ENCODE data around the gene UTP14A. TPM values are rescaled to one million over a fixed set of nuclear protein-coding genes. Genes with fewer than 3 reads are reported as not detected.

Gene UTP14A
- total RNA-seq, 1 donor from 2014 or later, result 9.8 TPM

GRCh38 chrX:129931411-129932015 is 25.5 kb downstream of the UTP14A start:
- Mint-ChIP-seq H3K36me3 (ENCODE audit: unreplicated experiment) (no peaks in the 10 kb centered on the region), H3K4me1 (ENCODE audit: low read depth, unreplicated experiment) (peaks cover 3% of the 10 kb centered on the region), H3K27ac (ENCODE audit: unreplicated experiment) (peak overlapping the region; percentile 95), H3K27me3 (ENCODE audit: unreplicated experiment) (peaks cover 5% of the 10 kb centered on the region), H3K9me3 (ENCODE audit: unreplicated experiment) (peaks cover 5% of the 10 kb centered on the region), H3K4me3 (ENCODE audit: unreplicated experiment) (peak overlapping the region; percentile 96)
- DNase-seq, result peak; percentile 90
- TF ChIP-seq, protein P1, sequence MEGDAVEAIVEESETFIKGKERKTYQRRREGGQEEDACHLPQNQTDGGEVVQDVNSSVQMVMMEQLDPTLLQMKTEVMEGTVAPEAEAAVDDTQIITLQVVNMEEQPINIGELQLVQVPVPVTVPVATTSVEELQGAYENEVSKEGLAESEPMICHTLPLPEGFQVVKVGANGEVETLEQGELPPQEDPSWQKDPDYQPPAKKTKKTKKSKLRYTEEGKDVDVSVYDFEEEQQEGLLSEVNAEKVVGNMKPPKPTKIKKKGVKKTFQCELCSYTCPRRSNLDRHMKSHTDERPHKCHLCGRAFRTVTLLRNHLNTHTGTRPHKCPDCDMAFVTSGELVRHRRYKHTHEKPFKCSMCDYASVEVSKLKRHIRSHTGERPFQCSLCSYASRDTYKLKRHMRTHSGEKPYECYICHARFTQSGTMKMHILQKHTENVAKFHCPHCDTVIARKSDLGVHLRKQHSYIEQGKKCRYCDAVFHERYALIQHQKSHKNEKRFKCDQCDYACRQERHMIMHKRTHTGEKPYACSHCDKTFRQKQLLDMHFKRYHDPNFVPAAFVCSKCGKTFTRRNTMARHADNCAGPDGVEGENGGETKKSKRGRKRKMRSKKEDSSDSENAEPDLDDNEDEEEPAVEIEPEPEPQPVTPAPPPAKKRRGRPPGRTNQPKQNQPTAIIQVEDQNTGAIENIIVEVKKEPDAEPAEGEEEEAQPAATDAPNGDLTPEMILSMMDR (IDR thresholded peaks at IDR 0.05; ENCODE audit: partially characterized antibody, unreplicated experiment), result no peak

DNA sequence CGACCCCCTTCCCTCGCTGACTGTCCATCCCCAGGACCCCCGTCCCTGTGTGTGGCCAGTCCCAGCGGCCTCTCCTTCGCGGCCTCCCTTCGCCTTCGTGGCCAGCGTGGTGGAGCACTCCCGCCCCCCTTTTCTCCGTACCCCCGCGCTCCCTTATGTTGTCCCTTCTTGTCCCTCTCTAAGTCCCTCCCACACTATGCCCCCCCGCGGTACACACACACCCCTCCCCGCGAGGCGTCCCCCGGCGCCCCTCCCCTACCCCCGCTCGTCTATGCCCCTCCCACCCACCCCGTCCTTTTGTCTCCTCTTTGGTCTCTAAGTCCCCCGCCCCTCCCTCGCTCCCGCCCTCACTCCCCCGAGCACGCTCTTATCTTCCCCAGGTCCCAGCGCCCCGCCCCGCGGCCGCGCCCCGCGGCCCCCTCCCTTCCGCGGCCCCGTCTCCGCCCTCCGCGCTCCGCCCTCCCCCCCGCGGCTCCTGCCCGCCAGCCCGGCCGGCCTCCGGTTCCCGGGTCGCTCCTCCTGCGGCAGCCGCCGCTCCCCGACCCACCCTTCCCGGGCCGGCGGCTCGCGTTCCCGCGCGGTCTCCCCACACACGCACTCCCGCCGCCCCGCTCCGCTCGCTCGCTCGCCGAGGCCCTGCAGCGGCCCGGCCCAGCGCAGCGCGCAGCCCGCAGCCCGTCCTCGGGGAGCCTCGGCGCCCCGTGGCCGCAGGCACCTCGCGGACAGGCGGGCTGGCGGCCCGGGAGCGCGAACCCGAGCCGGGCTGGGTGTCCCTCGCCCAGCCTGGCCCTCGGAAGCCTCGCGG is 26.3 kb downstream of the UTP14A start:
- Mint-ChIP-seq H3K27ac (ENCODE audit: unreplicated experiment) (peak overlapping the region; percentile 62), H3K36me3 (ENCODE audit: unreplicated experiment) (no peaks in the 10 kb centered on the region), H3K9me3 (ENCODE audit: unreplicated experiment) (peaks cover 5% of the 10 kb centered on the region), H3K4me3 (ENCODE audit: unreplicated experiment) (peak overlapping the region; percentile 55), H3K4me1 (ENCODE audit: low read depth, unreplicated experiment) (peaks cover 3% of the 10 kb centered on the region), H3K27me3 (ENCODE audit: unreplicated experiment) (peaks cover 7% of the 10 kb centered on the region)
- TF ChIP-seq, protein P1 (IDR thresholded peaks at IDR 0.05; ENCODE audit: partially characterized antibody, unreplicated experiment), result no peak
- DNase-seq, result peak; percentile 86

GRCh38 chrX:129932821-129933321 is 26.9 kb downstream of the UTP14A start:
- Mint-ChIP-seq H3K9me3 (ENCODE audit: unreplicated experiment) (peaks cover 5% of the 10 kb centered on the region), H3K27me3 (ENCODE audit: unreplicated experiment) (peaks cover 7% of the 10 kb centered on the region), H3K4me1 (ENCODE audit: low read depth, unreplicated experiment) (peaks cover 3% of the 10 kb centered on the region), H3K36me3 (ENCODE audit: unreplicated experiment) (no peaks in the 10 kb centered on the region), H3K27ac (ENCODE audit: unreplicated experiment) (no peak overlapping the region), H3K4me3 (ENCODE audit: unreplicated experiment) (peak overlapping the region; percentile 42)
- TF ChIP-seq, protein P1 (IDR thresholded peaks at IDR 0.05; ENCODE audit: partially characterized antibody, unreplicated experiment), result no peak
- peak; percentile 45 for DNase-seq

DNA sequence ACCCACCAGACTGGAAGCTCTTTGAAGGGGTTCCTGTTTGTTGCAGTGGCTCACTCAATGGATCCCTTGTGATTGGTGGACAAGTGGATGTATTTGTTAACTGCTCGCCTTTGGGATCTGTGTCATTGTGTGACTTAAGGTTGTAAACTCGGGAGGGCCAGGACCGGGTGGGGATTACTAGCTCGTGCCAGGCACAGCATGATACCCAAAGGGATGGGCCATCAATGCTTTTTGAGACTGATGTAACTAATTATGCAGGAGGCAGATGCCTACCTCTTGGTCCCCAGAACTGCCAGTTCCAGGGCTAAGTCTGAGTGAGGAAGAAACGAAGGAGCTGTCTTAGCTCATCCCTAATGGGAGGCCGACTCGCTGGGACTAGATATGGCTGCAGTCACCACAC is 27.7 kb downstream of the UTP14A start:
- Mint-ChIP-seq H3K4me3 (ENCODE audit: unreplicated experiment) (peak overlapping the region; percentile 61), H3K4me1 (ENCODE audit: low read depth, unreplicated experiment) (peaks cover 3% of the 10 kb centered on the region), H3K27ac (ENCODE audit: unreplicated experiment) (no peak overlapping the region), H3K27me3 (ENCODE audit: unreplicated experiment) (peaks cover 9% of the 10 kb centered on the region), H3K36me3 (ENCODE audit: unreplicated experiment) (no peaks in the 10 kb centered on the region), H3K9me3 (ENCODE audit: unreplicated experiment) (peaks cover 5% of the 10 kb centered on the region)
- no peak for DNase-seq
- TF ChIP-seq, protein P1 (IDR thresholded peaks at IDR 0.05; ENCODE audit: partially characterized antibody, unreplicated experiment), result no peak

- Mint-ChIP-seq H3K9me3 (ENCODE audit: unreplicated experiment) (peaks cover 5% of the 10 kb centered on the region), H3K27me3 (ENCODE audit: unreplicated experiment) (peaks cover 9% of the 10 kb centered on the region)
These were observed 28.5 kb downstream of the UTP14A start for GRCh38 chrX:129934461-129934860.

More at GRCh38 chrX:129934461-129934860, 28.5 kb downstream of the UTP14A start:
- DNase-seq, result no peak
- Mint-ChIP-seq H3K36me3 (ENCODE audit: unreplicated experiment) (no peaks in the 10 kb centered on the region), H3K4me1 (ENCODE audit: low read depth, unreplicated experiment) (peaks cover 3% of the 10 kb centered on the region), H3K4me3 (ENCODE audit: unreplicated experiment) (no peak overlapping the region), H3K27ac (ENCODE audit: unreplicated experiment) (no peak overlapping the region)
- TF ChIP-seq, protein P1 (IDR thresholded peaks at IDR 0.05; ENCODE audit: partially characterized antibody, unreplicated experiment), result no peak
